SK-N-SH (cell line): ENCODE measurements around the gene HEBP1.

ENCODE experiments used
- EP300 ChIP-seq, 2 experiments: IDR thresholded peaks; 2 replicates each; pipeline versions ENCODE4 v1.4.0 to v1.6.1; 2012; ENCODE audit warnings: borderline replicate concordance in 1 of 2, low read depth in 1 of 2, low read length in 1 of 2
- JUND ChIP-seq: IDR thresholded peaks from 2 replicates; pipeline ENCODE4 v1.4.0; 2012
- MXI1 ChIP-seq: IDR thresholded peaks from 2 replicates; pipeline ENCODE4 v1.6.1; 2012; ENCODE audit warnings: mild to moderate bottlenecking, low read depth, low read length, improper control_type of control experiment
- POLR2AphosphoS5 ChIP-seq: IDR thresholded peaks from 2 replicates; pipeline ENCODE4 v1.6.1; 2012; ENCODE audit warnings: low read depth, low read length
- REST ChIP-seq: IDR thresholded peaks from 2 replicates; pipeline ENCODE4 v1.6.1; 2012; ENCODE audit warnings: mild to moderate bottlenecking, low read depth, low read length, moderate library complexity
- TCF12 ChIP-seq: IDR thresholded peaks from 2 replicates; pipeline ENCODE4 v1.4.0; 2012
- YY1 ChIP-seq: IDR thresholded peaks from 2 replicates; pipeline ENCODE4 v1.4.0; 2012; ENCODE audit warnings: low read depth, mild to moderate bottlenecking
- TF ChIP-seq, protein P1 (sequence below): fragments of 200-600 bp; sonication (generic); IDR thresholded peaks from 2 replicates; pipeline ENCODE4 v1.6.1; 2017; ENCODE audit warnings: antibody characterized with exemption, mild to moderate bottlenecking, moderate library complexity
- TF ChIP-seq, protein P2 (sequence below): IDR thresholded peaks from 2 replicates; pipeline ENCODE4 v1.4.0; 2012; ENCODE audit warnings: low read depth, borderline replicate concordance

DNA sequence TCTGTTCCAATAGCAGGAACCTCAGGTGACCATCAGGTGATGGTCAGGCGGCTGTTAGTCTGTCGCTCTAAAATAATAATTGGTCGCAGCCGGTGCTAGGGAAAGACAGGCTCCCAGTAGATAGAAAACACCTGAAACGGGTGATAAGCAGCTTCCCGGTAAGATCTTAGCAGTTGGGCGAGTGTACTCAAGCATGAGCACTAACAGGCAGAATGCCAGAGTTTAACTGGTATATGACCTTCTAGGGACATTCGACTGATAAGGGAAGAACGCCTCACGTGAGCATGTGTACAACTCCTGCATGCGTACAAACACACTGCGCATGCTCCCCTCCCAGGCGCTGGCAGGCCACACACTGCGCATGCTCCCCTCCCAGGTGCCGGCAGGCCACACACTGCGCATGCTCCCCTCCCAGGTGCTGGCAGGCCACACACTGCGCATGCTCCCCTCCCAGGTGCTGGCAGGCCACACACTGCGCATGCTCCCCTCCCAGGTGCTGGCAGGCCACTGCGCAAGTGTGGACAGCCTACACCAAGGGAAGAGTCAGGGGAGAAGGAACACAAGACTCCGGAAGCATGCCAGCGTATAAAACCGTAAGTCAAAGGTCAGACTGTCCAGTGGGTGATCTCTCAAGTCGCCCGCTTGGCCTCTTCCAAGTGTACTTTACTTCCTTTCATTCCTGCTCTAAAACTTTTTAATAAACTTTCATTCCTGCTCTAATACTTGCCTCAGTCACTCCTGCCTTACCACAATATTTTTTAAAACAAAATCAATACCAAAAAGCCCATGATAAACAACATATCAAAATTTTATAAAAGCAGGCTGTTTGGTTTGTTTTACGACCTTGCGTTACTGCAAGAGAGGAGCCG lies 72.6 kb downstream of the HEBP1 start:
- TF ChIP-seq, protein P1, sequence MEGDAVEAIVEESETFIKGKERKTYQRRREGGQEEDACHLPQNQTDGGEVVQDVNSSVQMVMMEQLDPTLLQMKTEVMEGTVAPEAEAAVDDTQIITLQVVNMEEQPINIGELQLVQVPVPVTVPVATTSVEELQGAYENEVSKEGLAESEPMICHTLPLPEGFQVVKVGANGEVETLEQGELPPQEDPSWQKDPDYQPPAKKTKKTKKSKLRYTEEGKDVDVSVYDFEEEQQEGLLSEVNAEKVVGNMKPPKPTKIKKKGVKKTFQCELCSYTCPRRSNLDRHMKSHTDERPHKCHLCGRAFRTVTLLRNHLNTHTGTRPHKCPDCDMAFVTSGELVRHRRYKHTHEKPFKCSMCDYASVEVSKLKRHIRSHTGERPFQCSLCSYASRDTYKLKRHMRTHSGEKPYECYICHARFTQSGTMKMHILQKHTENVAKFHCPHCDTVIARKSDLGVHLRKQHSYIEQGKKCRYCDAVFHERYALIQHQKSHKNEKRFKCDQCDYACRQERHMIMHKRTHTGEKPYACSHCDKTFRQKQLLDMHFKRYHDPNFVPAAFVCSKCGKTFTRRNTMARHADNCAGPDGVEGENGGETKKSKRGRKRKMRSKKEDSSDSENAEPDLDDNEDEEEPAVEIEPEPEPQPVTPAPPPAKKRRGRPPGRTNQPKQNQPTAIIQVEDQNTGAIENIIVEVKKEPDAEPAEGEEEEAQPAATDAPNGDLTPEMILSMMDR, result no peak
- no peak for TF ChIP-seq EP300 (IDR thresholded peaks at IDR 0.05; ENCODE audit: borderline replicate concordance in 1 of 2, low read depth in 1 of 2, low read length in 1 of 2)
- TF ChIP-seq YY1, result no peak
- TF ChIP-seq, protein P2, sequence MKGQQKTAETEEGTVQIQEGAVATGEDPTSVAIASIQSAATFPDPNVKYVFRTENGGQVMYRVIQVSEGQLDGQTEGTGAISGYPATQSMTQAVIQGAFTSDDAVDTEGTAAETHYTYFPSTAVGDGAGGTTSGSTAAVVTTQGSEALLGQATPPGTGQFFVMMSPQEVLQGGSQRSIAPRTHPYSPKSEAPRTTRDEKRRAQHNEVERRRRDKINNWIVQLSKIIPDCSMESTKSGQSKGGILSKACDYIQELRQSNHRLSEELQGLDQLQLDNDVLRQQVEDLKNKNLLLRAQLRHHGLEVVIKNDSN, result peak; percentile 71; the same call in 1 of the 2 replicates
- TF ChIP-seq MXI1, result peak; percentile 64
- no peak for TF ChIP-seq JUND
- TF ChIP-seq REST, result no peak
- TF ChIP-seq POLR2AphosphoS5, result peak; percentile 47; the same call in 1 of the 2 replicates
- TF ChIP-seq TCF12, result no peak
